8988T (cell line): ENCODE results near the gene PKP4.

Source experiments
- DNase-seq: peaks from one replicate; pipeline ENCODE4 v3.0.0; 2011

Gene PKP4

DNA sequence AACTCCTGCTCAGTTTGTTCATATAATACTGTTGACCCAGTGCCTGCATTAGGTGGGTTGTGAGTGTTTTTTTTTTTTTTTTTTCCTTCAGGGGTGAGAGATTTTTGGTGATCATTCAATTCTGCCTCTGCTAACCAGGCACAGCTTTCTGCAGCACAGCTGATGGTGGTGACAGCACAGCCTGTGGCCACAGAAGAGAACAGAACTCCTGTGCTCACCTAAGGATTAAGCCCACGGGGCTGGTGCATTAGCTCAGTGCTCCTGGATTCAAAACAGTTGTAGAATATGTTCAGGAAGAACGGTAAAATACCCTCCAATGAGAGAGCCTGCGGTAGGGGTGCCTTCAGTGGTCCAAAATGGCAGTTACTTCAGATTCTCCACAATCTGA lies 42.0 kb downstream of the PKP4 start:
- no peak for DNase-seq

DNA sequence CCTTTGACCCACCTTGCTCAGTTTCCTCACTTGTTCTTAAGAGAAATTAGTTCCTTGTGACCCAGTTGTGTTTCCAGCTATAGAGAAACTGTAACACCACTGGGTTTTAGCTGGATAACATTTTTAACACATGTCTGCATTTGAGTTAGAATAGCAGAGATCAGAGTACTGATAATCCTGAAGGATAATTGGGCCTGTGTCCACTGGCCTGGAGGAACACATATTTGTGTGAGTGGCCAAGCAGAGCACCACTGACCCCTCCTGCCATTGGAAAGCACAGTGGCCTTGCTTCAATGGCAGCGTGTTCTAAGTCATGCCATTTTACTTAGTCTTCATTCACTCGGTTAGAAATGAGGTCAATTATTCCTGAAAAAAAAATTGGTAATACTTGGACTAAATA lies 42.6 kb downstream of the PKP4 start:
- DNase-seq = no peak

DNA sequence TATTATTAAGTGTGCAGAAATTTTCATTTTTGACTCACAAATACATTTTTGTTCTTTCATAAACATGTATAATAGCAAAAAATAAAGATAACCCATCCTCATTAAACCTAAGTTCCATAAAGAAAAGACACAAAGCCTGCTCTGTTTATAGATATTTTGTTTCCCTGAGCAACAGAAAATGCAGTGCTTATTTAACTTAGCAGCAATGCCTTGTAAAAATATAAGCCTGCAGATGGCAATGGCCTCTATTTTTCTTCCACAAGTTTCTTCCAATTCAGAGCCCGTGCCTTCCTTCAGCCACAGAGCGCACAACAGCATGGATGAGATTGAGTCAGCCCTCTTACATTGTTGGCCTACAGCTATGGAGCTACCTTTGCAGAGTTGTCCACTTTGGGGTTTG lies 43.6 kb downstream of the PKP4 start:
- DNase-seq = no peak

DNA sequence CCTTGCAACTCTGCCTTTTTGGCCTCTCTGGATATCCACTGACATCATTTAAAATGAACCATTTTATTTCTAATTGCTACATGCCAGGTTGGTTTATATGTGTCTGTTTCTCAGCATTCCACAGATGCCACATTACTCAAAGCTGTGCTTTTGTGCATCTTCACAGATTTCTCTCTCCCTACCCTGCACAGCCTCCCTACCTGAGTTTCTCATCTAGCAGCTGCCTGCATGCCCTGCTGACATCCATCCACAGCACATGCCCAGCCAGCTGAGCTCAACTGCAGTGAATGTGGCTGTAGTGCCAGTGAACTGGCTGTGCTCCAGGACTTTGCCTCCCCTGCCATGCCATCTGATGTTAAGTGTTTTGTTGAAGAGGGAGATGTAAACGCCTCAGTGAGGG lies 44.5 kb downstream of the PKP4 start:
- DNase-seq = no peak

DNA sequence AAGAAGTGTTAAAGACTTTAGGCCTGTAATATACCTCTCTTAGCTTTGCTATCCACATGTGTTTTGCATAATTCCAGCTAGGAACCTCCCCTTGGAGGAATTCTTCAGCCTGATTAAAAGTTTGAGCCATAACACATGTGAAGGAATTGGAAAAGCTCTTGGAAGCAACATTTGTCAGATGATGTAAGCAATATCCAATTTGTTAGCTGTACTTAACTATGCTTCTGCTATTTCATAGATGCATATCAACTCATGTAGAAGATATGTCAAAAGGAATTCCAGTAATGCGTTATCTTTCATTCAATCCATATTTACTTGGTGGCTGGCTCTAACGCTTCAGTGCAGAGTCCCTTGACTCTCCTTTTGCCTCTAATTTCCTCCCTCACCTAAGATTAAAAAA lies 46.2 kb downstream of the PKP4 start:
- DNase-seq = no peak

DNA sequence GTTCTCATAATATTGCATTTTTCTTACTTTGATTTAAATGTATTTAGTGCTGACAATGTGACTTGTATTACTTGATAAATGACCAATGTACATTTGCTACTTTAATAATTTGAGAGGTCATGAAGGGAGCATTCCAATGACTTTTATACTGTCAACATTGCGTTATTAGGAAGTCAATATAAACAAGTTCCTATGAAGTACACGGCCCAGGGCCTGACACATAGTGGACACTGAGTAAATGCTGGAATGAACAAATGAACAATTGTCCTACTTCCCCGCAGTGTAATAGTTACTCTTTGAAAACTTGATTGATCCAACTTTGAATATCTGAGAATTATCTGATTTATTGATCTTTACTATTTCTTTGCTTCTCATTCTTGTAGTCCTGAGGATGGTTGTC lies 47.3 kb downstream of the PKP4 start:
- no peak for DNase-seq

DNA sequence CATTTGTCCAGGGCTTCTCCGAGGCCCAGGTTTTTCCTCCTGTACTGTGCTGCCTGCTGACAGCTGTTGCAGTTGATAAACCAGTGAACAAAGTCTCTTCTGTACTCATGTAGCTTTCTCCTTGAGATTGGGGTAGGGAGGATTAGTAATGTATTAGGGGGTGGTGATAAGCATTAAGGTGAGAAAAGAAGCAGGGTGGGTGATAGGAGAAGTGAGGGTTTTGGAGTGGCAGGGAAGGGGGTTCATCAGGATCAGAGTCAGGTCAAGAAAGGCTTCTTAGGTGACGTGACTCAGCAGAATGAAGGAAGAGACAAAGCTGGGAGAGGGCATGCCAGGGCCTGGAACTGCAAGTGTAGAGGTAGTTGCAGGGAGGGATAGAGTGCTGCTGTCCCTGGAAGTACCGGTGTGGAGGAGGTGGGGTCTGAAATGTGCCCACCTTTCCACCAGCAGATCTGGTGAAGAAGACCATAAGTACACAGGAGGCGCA lies 48.7 kb downstream of the PKP4 start:
- DNase-seq = no peak

DNA sequence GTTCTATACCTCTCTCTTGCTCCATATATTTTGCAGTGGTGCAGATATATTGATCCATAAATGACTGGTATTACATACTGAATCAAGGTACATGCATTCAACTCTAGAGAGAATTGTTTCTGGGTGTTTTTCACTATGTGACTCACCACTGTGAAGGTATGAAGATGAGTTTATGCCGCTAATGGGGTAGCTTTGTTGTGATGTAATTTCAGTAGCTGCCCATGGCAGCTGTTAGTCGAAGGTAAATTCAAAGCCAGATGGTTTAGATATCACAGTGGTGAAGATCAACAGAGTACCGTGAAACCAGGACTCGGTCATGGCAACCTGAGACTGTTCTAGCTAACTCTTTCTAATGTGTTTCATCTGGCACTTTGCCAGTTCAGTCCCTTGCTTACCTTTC lies 50.4 kb downstream of the PKP4 start:
- no peak for DNase-seq

DNA sequence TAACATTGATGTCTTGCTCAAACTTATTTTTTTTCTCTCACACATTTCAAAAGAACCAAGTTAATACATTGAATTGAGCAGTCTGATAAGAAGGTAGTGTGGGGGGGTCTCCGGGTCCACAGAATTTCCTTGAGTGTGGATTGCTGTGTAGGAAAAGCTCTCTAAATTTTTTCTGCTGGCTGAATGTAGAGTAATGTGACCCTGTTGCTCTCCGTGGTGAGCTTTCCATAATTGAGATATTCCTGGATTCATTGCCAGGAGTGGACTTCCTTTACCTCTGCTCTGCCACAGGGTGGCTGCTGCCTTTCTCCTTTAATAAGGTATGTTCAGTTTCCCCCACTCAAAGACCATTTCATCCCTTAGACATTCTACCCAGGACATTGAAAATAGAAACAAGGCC lies 50.9 kb downstream of the PKP4 start:
- no peak for DNase-seq

DNA sequence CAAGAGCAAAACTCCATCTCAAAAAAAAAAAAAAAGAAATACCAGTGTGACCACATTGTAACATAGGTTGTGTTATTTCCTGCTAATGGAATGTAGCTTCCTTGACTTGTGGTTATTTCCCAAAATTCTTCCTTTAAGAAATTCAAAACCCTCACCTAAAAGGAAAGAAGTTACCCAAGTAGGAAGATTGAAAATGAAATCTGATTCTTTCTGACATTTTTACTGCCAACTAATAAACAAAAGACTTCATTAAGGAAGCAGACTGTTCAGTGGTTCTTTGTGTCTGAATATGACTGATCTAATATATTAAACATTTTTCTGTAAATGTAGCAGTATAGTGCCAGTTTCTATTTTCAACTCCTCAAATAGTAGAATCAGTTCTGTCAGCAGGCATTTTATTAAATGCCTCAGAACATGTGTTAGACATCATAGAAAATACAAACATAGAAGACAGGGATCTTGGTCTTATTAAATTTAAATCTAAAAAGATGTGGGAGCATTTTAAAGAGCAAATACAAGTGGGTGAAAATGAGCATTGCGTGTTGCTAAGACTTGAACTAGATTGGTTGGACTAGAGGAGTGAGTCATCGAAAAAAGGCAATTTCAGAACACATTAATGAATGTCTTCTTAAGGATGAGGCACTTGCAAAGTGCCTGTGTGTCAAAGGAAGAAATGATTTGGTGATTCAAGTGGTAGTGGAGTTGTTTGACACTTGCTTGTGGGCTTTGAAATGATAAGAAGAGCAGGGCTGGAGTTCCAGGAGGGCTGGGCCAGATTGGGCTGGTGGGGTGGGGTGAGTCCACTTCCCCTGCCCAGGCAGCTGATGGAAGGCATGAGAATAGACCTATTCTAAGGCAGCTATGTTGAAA lies 53.4 kb downstream of the PKP4 start:
- DNase-seq = no peak

DNA sequence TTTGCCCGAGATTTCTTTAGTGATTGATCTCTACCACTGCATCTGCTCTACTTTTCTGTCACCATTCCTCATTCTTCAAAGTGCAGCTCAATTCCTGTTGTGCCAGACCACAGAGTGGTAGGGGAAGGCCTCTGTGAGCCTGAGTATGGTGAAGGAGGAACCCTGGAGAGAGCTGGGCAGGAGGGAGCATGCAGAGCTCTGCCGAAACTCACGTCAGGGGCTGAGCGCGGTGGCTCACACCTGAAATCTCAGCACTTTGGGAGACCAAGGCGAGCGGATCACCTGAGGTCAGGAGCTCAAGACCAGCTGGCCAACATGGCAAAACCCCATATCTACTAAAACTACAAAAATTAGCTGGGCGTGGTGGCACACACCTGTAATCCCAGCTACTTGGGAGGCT lies 54.1 kb downstream of the PKP4 start:
- DNase-seq = no peak

DNA sequence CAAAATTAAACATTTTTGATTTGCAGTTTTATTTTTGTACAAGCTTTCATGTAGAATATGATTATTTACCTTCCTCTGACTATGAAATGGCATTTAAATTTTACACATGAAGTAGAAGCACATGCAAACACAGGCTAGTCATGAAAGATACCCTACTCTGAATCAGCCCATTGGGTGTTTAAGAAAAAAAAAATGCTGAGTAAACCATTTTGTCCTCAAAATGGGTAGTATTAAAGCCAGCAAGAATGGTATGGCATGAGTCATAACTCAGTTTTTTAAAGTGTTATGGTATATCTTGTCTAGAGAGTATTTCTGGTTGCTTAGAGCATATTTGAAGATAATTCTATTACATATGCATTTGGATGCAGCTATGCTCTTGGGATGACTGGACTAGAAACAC lies 55.0 kb downstream of the PKP4 start:
- no peak for DNase-seq

DNA sequence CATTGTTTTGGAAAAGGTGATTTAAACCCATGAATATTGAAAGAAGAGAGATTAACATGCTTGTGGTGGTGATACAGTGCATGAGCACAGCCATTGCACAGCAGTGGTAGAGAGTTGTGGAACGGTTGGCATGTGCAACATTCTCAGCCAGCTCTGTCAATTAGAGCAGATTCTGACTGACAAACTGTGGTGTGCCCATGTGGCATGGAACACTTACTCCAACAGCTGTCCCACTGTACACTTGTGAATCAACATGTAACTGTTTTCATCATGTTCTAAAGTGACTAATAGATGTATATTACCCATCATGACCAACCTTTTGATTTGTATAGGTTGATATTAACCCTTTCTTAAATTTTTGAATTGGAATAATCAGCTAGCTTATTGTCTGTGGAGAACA lies 55.6 kb downstream of the PKP4 start:
- no peak for DNase-seq

DNA sequence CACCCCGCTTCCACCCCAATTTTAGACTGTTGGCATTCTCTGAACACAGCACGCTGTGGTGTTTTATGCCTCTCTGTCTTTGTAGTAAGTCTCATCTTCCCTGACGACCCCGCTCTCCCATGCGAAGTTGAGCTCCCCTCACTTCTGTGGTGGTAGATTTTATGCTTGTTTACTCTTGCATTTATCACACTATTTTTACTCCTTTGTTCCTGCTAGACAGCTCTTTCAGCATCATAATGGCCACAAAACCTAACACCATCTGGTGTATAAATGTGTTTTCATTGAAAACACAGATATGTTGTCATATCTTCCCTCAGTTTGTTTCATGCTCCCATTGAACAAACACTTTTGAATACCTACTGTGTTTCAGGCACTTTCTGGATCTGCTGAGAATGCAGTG lies 57.1 kb downstream of the PKP4 start:
- DNase-seq = no peak

DNA sequence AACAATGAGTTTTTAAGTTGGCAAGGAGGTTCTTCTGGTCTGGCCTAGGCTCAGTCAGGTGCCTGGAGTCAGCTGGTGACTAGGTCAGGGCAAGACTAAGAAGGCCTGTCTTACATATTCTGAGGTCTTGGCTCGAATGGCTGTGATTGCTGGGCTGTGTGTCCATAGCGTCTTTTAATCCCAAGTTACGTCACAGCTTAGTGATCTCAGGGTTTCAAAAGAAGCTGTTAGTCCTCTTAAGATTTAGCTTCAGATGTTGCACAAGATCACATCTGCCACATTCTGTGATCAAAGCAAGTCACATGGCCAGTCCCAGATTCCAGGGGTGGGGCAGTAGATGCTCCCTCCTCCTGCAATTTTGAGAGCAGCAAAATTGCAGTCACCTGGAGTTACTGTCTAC lies 61.3 kb downstream of the PKP4 start:
- DNase-seq = no peak

DNA sequence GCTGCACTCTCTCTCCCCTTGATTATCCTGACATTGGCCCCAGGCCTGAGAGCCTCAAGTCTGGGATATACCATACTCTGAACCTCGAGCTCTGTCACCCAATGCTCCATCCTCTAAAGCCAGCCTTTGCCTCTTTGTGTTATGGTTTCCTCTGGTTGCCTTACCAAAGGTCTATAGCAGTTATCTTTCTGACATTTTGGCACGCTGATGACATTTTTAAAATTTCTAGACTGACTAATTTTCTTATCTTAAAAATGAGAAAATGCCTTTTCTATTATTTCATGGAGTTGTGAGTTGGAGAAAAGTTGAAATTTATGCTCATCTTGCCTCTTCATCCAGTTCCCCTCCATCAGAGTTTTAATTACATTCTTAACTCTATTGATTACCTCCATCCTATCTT lies 62.7 kb downstream of the PKP4 start:
- no peak for DNase-seq

DNA sequence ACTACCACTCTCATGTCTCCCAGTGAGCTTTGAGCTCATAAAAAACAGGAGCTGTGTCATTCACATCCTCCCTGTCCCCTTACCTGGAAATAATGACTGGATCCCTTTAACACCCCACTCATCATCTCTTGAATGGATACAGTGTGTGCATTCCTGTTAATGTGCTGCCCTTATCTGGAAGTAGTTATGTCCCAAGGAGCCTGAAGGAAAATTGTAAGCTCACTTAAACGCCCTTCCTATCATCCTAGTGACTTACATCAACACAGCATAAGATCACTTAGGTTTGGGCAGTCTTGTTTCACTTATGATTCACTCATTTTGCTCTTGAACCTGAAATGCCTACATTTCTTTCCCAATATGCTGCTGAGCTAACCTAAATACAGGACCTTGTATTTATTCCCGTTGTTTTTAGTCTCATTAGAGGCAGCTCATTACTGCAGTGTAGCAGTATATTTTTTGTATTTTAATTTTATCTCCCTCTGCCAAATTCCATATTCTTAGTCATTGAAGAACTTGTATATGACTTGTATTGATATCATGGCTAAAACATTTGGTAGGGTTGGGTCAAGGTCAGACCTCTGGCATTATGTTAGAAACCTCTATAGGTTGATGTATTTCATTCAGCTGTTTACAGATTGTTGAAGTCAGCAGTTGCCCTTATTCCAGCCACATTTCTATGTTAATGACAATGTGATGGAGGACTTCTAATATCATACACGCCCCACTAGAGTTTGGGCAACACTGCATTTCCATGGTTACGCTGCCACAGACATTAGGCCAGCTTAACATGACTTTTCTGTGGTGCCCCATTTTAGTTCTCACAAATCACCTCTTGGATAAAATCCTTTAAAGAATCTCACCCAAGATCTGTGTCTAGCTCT lies 72.9 kb downstream of the PKP4 start:
- DNase-seq = no peak

DNA sequence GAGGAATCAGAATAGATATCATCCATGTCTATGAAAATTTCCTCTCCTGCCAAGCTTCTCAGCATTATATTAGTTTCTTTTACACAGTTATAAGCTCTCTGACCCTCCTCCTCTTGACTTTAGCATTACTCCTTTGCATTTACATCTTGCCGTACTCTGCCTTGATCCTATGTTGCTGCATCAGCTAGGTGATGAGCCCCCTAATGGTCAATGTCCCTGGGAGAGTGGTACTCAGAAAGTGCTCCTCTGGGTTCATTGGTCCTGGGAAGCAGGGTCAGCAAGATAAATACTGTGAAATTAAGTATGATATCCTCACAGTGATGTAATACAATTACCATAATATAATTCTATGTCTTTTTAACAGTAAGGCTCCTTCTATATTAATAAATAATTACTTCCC lies 74.1 kb downstream of the PKP4 start:
- no peak for DNase-seq

DNA sequence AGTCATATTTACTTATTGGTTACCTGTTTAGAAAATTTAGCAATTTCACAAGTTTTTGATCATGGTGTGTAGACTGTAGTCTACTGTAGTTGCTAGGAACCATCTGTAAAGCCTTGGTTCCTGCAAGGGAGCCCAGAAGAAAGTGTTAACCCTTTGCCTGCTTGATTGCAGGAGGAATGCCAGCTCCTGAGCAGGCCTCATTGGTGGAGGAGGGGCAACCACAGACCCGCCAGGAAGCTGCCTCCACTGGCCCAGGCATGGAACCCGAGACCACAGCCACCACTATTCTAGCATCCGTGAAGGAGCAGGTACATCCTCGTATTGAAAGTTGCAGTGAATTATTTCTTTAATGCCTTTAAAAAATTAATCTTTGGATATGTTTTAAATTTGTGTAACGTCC lies 76.3 kb downstream of the PKP4 start:
- no peak for DNase-seq

DNA sequence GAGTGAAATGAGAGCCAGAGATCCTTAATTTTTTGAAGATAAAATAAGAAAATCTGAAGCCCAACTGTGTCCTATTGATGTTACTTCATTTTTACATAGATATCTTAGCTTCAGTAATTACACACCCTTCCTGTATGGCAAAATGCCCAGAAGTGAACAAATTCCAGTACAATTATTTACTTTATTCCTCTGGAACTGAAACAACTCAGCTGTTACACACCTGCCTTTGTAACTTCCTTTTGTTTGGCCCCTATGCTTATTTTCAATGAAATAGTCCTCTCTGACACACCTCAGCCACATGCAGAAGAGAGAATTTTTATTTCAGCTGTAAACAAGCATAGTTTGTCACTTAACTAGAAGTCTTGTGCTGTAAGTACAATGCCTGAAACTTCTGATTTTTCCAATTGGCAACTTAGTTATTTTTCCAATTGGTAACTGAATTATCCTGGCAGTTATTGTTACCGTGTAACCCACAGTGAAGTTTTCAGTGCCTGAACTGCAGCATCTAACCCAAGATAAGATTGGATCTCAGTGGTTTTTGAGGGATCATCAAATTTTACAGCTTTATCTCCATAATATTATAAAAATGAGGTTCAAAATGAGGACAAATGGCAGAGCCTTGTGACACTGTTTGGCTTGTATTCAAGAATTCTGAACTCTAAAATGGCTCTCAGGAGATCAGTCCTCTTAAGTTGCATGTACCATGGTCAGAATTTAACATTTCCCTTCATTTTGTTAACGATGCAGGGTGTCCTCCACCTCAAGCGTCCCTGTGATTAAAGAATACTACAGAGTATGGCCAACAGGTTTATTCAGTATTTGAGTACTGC lies 82.6 kb downstream of the PKP4 start:
- no peak for DNase-seq

DNA sequence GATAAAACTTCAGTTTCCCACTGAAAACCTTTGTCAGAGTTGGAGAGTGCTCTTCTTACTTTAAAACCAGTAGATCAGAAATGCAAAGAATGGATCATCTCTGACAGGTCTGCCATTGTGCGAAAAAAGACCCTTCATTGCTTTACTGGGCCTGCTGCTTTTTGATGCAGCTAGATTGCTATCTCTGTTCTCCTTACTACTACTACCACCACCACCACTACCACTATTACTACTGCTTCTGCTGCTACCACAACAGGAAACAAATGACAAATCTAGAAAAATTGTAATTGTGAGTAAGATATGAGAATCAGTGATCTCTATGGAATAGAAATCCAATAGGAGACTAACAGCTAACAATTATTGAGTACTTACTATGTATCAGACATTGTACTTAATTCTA lies 85.8 kb downstream of the PKP4 start:
- no peak for DNase-seq

DNA sequence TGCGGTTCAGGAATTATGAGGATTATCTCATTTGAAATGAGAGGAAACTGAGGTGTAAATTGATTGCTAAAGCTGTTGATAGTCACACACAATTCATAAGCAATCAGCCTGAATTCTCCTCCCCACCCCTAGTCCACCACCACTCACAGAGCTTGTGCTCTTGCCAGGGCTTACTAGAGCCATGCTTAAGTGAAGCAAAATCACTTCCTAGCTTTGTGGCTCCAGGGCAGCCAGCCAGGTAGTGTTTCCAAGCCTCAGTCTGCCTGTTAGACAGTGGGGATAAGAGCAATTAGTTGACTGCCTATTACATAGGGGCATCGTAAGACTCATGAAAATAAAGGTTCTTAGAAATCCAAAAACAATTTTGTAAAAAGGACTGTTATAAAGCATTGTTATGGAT lies 87.2 kb downstream of the PKP4 start:
- DNase-seq = no peak

DNA sequence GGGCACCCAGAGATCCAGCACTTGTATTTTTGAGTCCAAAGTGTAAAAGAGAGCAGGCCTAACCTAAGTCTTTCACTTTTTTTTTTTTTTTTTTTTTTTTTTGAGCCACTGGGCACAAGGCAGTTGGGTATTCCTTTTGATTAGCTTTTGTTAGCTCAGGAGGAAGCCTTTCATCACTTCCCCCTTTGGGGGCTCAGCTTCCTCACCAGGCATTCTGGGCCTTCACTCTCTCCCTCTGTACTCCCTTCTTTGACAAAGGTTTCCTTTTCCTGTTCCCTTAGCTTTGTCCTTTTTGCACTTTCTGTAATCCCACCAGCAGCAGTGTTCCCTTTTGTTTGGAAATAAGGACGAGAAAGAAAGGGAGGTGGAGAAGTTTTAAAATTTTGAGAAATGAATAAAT lies 88.2 kb downstream of the PKP4 start:
- DNase-seq = no peak
